ENCODE results near the gene PPM1E.

Gene PPM1E

GRCh38 chr17:58996968-58997367 lies 241.3 kb downstream of the PPM1E start:
- DNase-seq: no peak
- Mint-ChIP-seq H3K4me3 (no peak overlapping the region), H3K4me1 (ENCODE audit: low read depth) (peaks cover 36% of the 10 kb centered on the region), H3K36me3 (ENCODE audit: low read depth) (peaks cover 73% of the 10 kb centered on the region), H3K27me3 (no peaks in the 10 kb centered on the region), H3K9me3 (no peaks in the 10 kb centered on the region), H3K27ac (no peak overlapping the region)

DNA sequence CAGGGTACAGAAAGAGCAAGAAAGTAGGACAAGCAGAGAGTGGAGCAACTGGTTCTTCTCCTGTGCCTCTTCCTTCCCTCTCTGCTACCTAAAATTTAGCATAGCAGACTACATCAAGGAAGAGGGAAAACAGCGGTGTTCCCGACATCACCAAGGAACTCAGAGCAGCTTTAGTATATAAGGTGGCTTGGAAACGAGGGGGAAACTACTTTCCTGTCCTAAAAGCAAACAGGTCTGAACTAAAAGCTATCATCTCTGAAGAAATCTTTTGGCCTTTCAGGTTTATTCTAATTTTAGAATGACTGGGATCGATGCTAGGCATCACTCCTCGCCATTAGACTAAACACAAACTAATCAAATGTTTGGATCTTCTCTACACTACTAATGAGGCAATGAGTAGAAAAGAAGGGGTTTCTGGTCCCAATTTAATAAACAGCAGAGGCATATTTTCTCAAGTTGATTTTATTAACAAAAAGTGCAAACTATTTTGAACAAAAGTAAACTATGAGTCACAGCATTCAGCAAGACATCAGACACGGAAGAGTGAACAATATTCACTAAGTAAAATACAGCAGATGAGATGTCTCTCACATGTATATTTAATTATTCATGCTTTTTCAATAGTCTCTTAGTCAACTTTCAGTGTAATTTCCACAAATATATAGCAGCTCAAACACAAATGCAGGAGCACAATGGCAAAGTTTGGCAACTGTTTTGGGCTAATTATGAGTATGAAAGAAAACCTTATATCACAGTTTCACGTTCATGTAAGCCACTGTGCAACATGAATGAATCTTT lies 242.3 kb downstream of the PPM1E start:
- H3K27me3 Mint-ChIP-seq: no peaks in the 10 kb centered on the region
- H3K36me3 Mint-ChIP-seq (ENCODE audit: low read depth): peaks cover 71% of the 10 kb centered on the region
- H3K9me3 Mint-ChIP-seq: no peaks in the 10 kb centered on the region
- H3K4me3 Mint-ChIP-seq: no peak overlapping the region
- H3K4me1 Mint-ChIP-seq (ENCODE audit: low read depth): peaks cover 36% of the 10 kb centered on the region
- peak overlapping the region; percentile 27 for H3K27ac Mint-ChIP-seq
- no peak for DNase-seq

- H3K36me3 Mint-ChIP-seq (ENCODE audit: low read depth): peaks cover 70% of the 10 kb centered on the region
- H3K4me3 Mint-ChIP-seq: no peak overlapping the region
- no peaks in the 10 kb centered on the region for H3K27me3 Mint-ChIP-seq
- peaks cover 38% of the 10 kb centered on the region for H3K4me1 Mint-ChIP-seq (ENCODE audit: low read depth)
- no peak overlapping the region for H3K27ac Mint-ChIP-seq
- no peaks in the 10 kb centered on the region for H3K9me3 Mint-ChIP-seq
- no peak for DNase-seq
Measured at GRCh38 chr17:58998871-58999270, 243.2 kb downstream of the PPM1E start.

DNA sequence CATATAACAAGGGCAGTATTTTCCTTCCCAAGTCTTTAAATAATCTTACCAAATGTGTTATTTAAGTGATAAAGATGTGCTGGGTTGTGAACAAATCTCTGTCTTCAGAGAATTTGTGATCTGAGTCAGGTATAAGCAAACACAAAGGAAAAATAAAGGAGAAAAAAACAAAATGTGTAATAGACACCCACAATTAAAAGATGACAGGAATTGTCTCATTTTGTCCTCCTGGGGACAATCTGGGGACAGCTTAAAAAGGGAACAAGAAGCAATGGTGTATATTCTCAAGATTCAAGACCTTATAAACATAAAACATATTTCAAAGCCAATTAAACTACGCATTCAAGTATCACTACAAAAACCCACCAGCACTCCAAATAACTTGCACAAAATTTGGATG lies 243.8 kb downstream of the PPM1E start:
- no peaks in the 10 kb centered on the region for H3K27me3 Mint-ChIP-seq
- H3K4me3 Mint-ChIP-seq: no peak overlapping the region
- H3K4me1 Mint-ChIP-seq (ENCODE audit: low read depth): peaks cover 40% of the 10 kb centered on the region
- H3K27ac Mint-ChIP-seq: peak overlapping the region; percentile 23
- H3K36me3 Mint-ChIP-seq (ENCODE audit: low read depth): peaks cover 68% of the 10 kb centered on the region
- DNase-seq: no peak
- H3K9me3 Mint-ChIP-seq: no peaks in the 10 kb centered on the region

- Mint-ChIP-seq H3K4me3 (no peak overlapping the region), H3K36me3 (ENCODE audit: low read depth) (peaks cover 65% of the 10 kb centered on the region), H3K9me3 (no peaks in the 10 kb centered on the region), H3K4me1 (ENCODE audit: low read depth) (peaks cover 43% of the 10 kb centered on the region), H3K27me3 (no peaks in the 10 kb centered on the region), H3K27ac (peak overlapping the region; percentile 71)
- no peak for DNase-seq
Measured at GRCh38 chr17:59000022-59000421, 244.4 kb downstream of the PPM1E start.

DNA sequence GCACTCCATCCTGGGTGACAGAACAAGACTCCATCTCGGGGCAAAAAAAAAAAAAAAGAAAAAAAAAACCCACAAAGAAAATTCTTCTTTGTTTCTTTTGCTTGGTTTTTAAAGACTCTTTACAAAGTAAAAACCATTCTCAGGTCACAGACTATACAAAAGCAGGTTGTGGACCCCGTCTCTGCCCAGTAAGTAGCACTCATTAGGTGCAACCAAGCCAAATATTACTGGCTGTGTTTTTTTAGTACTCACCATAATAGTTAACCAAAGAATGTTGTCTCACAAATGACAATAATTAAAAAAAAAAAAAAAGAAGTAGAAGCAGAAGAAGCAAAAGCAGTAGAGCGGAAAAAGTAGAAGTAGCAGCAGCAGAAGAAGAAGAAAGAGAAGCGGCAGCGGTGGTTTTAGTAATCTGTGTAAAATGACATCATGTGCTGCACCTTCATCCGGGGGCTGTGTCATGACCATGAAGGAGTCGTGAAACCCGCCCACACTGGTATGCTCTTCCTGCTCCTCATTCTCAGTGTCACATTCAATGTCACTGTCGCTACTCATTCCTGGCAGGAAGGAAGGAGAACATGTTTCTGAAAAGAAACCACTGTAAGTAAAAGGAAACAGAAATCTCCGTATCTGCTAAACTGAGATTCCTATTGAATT lies 245.6 kb downstream of the PPM1E start:
- peak overlapping the region; percentile 75 for H3K4me3 Mint-ChIP-seq
- H3K27ac Mint-ChIP-seq: peak overlapping the region; percentile 96

GRCh38 chr17:59002126-59002525 lies 246.5 kb downstream of the PPM1E start:
- H3K9me3 Mint-ChIP-seq: no peaks in the 10 kb centered on the region
- H3K36me3 Mint-ChIP-seq (ENCODE audit: low read depth): peaks cover 65% of the 10 kb centered on the region
- peaks cover 43% of the 10 kb centered on the region for H3K4me1 Mint-ChIP-seq (ENCODE audit: low read depth)
- H3K27me3 Mint-ChIP-seq: no peaks in the 10 kb centered on the region
- H3K27ac Mint-ChIP-seq: peak overlapping the region; percentile 96
- H3K4me3 Mint-ChIP-seq: peak overlapping the region; percentile 75
- DNase-seq: no peak

More for the DNA sequence above, 245.6 kb downstream of the PPM1E start:
- Mint-ChIP-seq H3K36me3 (ENCODE audit: low read depth) (peaks cover 67% of the 10 kb centered on the region), H3K9me3 (no peaks in the 10 kb centered on the region), H3K27me3 (no peaks in the 10 kb centered on the region), H3K4me1 (ENCODE audit: low read depth) (peaks cover 43% of the 10 kb centered on the region)
- DNase-seq: peak; percentile 67

GRCh38 chr17:59002848-59003247 lies 247.2 kb downstream of the PPM1E start:
- Mint-ChIP-seq H3K4me3 (no peak overlapping the region), H3K27ac (peak overlapping the region; percentile 71), H3K27me3 (no peaks in the 10 kb centered on the region), H3K36me3 (ENCODE audit: low read depth) (peaks cover 65% of the 10 kb centered on the region), H3K4me1 (ENCODE audit: low read depth) (peaks cover 47% of the 10 kb centered on the region), H3K9me3 (no peaks in the 10 kb centered on the region)
- no peak for DNase-seq

DNA sequence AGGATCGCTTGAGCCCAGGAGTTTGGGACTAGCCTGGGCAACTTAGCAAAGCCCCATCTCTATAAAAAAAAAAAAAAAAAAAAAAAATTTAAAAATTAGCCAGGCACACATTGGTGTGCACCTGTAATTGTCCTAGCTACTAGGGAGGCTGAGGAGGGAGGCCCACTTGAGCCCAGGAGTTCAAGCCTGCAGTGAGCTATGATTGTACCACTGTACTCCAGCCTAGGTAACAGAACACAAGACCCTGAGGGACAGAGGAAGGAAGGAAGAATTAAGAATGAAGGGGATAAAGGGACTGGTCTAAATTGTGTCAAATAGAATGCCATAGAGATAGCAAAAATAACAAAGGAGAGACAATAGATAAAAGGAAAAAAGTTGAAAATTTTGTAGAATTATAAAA lies 248.2 kb downstream of the PPM1E start:
- Mint-ChIP-seq H3K27me3 (no peaks in the 10 kb centered on the region), H3K9me3 (no peaks in the 10 kb centered on the region), H3K4me3 (no peak overlapping the region), H3K27ac (peak overlapping the region; percentile 57), H3K4me1 (ENCODE audit: low read depth) (peaks cover 44% of the 10 kb centered on the region), H3K36me3 (ENCODE audit: low read depth) (peaks cover 64% of the 10 kb centered on the region)
- no peak for DNase-seq

DNA sequence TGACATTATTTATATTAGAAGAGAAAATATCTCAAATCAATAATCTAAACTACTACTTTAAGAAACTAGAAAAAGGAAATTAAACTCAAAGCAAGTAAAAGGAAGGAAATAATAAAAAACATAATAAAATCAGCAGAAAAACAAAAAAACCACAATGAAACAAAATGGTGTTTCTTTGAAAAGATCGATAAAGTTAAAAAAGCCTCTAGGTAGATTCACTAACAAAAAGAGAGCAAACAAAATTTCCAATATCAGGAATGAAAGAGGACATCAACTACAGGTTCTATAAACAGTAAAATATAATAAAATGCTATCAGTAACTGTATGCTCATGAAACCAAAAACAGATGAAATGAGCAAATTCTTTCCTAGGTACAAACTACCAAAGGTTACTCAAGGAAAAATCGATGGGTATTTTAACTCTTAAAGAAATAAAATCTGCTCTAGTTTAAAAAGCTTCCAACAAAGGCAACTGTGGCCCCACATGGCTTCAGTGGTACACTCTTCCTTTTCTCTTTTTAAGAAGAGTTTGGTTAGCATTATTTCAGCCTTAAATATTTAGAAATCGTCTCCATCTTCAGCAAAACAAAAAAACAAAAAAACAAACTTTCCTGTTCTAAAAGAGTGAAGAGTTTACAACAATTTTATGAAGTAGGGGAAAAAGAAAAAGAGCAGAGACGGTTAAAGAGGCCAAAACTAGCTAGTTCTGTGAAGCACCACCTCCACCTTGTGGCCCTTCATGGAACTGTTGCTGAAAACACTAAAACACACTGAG lies 248.9 kb downstream of the PPM1E start:
- Mint-ChIP-seq H3K4me3 (no peak overlapping the region), H3K4me1 (ENCODE audit: low read depth) (peaks cover 43% of the 10 kb centered on the region), H3K27ac (peak overlapping the region; percentile 77), H3K9me3 (no peaks in the 10 kb centered on the region), H3K36me3 (ENCODE audit: low read depth) (peaks cover 65% of the 10 kb centered on the region), H3K27me3 (no peaks in the 10 kb centered on the region)
- DNase-seq: peak; percentile 69

DNA sequence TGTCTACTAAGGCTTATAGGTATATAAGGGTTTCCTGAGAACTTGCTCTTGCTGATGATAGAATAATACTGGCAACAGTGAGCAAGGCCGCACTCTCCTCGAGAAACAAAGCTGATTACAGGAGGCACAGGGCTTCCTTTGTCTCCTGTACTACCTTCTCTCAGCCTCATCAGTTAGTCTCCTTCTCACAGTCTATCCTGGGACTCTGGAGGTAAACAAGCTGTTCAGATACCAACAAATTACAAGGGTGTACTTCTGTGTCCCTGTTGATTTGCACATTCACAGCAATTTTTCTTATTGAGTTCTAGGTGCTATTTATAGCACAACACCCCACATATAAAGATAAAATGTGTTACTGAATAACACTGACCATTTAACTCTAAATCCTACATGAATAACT lies 252.3 kb downstream of the PPM1E start:
- DNase-seq: no peak
- Mint-ChIP-seq H3K4me3 (no peak overlapping the region), H3K36me3 (ENCODE audit: low read depth) (peaks cover 68% of the 10 kb centered on the region), H3K27ac (peak overlapping the region; percentile 79), H3K27me3 (no peaks in the 10 kb centered on the region), H3K4me1 (ENCODE audit: low read depth) (peaks cover 15% of the 10 kb centered on the region), H3K9me3 (no peaks in the 10 kb centered on the region)

DNA sequence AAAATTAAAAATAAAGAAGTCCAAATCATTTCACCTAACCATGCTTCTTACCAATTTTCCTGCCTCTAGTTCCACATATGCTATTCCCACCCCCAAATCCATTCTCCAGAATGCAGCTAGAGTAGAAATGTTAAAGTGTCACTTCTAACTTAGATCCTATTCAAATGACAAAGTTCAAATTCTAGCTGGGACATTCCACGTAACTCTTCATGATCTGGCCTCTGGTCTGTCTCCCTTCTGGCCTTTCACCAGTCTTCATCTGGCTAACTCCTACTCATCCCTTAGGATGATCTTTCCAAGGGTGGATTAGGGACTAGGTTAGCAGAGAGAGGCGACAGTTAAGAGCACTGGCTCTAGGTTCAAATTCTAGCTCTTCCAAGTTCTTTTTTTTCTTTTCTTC lies 253.1 kb downstream of the PPM1E start:
- no peaks in the 10 kb centered on the region for H3K27me3 Mint-ChIP-seq
- no peak for DNase-seq
- H3K27ac Mint-ChIP-seq: no peak overlapping the region
- H3K4me1 Mint-ChIP-seq (ENCODE audit: low read depth): peaks cover 9% of the 10 kb centered on the region
- no peaks in the 10 kb centered on the region for H3K9me3 Mint-ChIP-seq
- H3K4me3 Mint-ChIP-seq: no peak overlapping the region
- H3K36me3 Mint-ChIP-seq (ENCODE audit: low read depth): peaks cover 69% of the 10 kb centered on the region

DNA sequence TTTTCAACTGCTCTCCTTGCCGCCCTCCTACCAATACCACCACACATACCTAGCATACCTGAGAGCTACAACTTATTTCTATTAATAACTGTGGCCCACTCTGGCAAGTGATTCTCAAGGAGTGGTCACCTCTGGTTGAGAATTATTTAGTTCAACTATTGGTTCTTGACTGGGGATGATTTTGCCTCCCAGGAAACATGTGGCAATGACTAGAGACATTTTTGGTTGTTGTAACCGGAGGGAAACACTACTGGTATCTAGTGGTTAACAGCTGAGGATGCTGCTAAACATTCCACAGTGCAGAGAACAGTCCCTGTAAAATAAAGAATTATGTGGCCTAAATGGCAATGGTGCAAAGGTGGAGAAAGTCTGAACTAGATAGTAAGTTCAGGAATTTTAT lies 254.4 kb downstream of the PPM1E start:
- H3K27me3 Mint-ChIP-seq: no peaks in the 10 kb centered on the region
- no peaks in the 10 kb centered on the region for H3K9me3 Mint-ChIP-seq
- H3K4me1 Mint-ChIP-seq (ENCODE audit: low read depth): peaks cover 4% of the 10 kb centered on the region
- peaks cover 82% of the 10 kb centered on the region for H3K36me3 Mint-ChIP-seq (ENCODE audit: low read depth)
- H3K27ac Mint-ChIP-seq: no peak overlapping the region
- DNase-seq: no peak
- H3K4me3 Mint-ChIP-seq: no peak overlapping the region

- Mint-ChIP-seq H3K4me1 (ENCODE audit: low read depth) (peaks cover 4% of the 10 kb centered on the region), H3K36me3 (ENCODE audit: low read depth) (peaks cover 85% of the 10 kb centered on the region), H3K27me3 (no peaks in the 10 kb centered on the region), H3K27ac (no peak overlapping the region), H3K9me3 (no peaks in the 10 kb centered on the region), H3K4me3 (no peak overlapping the region)
- no peak for DNase-seq
Measured at GRCh38 chr17:59011975-59012374, 256.3 kb downstream of the PPM1E start.

DNA sequence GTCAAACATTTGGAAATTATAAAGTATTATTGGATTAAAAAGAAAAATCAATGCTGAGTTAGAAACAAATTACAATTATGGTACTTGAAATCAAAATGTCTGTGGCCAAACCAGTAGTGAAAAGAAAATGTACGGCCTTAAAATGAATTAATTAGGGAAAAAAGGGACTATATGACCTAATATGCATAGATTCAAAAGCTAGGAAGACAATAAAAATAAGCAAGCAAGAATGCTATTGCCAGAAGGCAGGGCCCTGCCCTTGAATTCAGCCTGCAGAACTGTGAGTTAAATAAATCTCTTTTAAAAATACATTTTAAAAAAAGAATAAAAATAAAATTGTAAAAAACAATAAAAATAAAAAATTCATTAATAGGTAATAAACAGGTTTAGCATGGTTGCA lies 262.4 kb downstream of the PPM1E start:
- Mint-ChIP-seq H3K9me3 (peaks cover 3% of the 10 kb centered on the region), H3K27ac (no peak overlapping the region), H3K27me3 (no peaks in the 10 kb centered on the region), H3K4me1 (ENCODE audit: low read depth) (no peaks in the 10 kb centered on the region), H3K36me3 (ENCODE audit: low read depth) (peaks cover 70% of the 10 kb centered on the region), H3K4me3 (no peak overlapping the region)
- DNase-seq: no peak
